Dermis microvascular lymphatic vessel endothelial cell (primary cell): ENCODE data around the gene LMNTD2. TPM values are rescaled to one million over a fixed set of nuclear protein-coding genes. Genes with fewer than 3 reads are reported as not detected.
"Not testable (repeated sequence)": the region's sequence is repeated elsewhere in the genome, so short reads cannot be mapped to it uniquely, and the experiment has no call there.

Experiments used
- DNase-seq, 2 donors: peaks; one replicate each; pipeline versions ENCODE4 v3.0.0 to v3.0.0-alpha.2; 2010; ENCODE audit warnings: low read depth in 2 of 2
- total RNA-seq: library from RNA; depleted of rRNA; stranded (reverse); fragments of >200 nt; gene quantifications from 2 replicates; pipeline ENCODE4 v1.2.1, GENCODE V29; 2014

LMNTD2 gene
- total RNA-seq, 1 donor from 2014 or later = 0.90 TPM

DNA sequence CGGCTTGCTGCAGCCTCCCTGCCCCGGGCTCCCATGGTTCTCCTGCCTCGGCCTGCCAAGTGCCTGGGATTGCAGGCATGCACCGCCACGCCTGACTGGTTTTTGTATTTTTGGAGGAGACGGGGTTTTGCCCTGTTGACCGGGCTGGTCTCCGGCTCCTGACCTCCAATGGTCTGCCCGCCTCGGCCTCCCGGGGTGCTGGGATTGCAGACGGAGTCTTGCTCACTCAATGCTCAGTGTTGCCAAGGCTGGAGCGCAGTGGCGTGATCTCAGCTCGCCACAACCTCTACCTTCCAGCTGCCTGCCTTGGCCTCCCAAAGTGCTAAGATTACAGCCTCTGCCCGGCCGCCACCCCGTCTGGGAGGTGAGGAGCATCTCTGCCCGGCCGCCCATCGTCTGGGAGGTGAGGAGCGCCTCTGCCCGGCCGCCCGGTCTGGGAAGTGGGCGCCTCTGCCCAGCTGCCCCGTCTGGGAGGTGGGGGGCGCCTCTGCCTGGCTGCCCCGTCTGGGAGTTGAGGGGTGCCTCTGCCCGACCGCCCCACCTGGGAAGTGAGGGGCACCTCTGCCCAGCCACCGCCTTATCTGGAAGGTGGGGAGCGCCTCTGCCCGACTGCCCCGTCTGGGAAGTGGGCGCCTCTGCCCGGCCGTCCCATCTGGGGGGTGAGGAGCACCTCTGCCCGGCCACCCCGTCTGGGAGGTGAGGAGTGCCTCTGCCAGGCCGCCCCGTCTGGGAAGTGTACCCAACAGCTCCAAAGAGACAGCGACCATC, 43.4 kb downstream of the LMNTD2 start:
- not testable (repeated sequence) for DNase-seq

DNA sequence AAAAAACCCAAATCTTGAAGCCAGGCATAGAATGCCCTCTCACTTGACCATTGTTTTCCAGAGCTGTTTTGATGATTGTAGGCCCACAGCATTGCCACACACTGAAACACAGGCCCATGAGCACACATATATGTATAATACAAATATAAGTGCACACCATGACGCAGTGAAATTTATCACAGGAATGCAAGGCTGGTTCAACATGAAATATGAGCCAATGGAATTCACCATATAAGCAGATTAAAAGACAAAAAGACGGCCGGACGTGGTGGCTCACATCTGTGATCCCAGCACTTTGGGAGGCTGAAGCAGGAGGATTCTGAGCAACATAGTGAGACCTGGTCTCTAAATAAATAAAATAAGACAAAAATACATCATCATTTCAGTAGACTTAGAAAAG, 44.1 kb downstream of the LMNTD2 start:
- DNase-seq = no peak

DNA sequence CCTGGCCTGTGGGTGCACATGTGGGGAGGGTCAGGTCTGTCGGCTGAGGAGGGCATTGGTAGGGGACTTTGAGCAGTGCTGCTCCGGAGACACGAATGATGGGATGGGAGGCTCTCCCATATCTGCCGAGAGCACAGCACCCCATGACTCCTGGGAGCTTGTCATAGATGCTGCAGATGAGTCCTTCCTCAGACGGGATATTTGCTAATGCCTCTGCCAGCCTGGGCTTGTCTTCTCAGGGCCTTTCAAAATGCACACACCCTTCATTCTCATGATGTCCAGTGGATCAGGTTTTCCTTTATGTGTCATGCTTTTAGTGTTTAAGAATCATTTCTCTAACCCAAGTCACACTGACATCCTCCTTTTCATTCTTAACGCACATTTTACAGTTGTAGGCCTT, 45.4 kb downstream of the LMNTD2 start:
- DNase-seq = no peak

DNA sequence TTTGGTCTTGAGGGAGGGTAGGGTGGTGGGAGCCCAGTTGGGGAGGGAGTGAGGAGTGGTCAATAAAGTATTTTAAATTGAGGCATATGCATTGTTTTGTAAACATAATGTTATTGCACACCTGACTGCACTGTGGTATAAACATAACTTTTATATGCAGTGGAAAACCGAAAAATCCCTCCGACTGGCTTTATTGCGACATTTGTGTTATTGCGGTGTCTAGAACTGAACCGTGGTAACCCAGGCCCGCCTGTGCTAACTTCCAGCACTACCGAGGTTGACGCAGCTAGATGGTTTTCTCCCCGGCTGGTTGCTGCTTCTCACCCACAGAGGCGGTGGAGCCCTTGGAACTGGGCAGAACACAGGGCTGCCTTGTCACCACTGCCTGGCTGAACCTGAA, 45.9 kb downstream of the LMNTD2 start:
- DNase-seq = no peak

DNA sequence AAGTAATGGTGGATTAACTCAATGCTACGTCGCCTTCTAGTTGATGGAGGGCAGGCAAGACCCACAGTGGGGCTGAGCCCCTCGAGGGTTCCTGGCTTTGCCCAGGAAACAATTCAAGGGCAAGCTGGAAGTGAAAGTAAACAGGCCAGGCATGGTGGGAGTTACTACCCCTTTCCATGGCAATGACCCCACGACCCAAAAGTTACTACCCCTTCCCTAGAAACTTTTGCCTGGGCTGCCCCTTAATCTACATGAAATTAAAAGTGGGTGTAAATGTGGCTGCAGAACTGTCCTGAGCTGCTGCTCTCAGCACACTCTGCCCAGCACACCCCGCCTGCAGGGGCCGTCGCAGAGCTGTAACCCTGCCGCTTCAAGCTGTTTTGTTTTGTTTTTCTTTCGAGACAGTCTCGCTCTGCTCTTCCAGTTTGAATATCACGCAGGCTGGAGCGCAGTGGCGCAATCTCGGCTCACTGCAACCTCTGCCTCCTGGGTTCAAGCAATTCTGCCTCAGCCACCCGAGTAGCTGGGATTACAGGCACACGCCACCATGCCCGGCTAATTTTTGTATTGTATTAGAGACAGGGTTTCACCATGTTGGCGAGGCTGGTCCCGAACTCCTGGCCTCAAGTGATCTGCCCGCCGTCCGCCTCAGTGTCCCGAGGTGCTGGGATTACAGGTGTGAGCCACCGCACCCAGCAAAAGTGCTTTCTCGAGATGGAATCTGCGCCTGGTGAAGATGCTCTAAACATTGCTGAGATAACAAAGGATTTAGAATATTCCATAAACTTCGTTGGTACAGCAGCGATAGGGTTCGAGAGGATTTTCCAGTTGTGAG, 47.6 kb downstream of the LMNTD2 start:
- no peak for DNase-seq

DNA sequence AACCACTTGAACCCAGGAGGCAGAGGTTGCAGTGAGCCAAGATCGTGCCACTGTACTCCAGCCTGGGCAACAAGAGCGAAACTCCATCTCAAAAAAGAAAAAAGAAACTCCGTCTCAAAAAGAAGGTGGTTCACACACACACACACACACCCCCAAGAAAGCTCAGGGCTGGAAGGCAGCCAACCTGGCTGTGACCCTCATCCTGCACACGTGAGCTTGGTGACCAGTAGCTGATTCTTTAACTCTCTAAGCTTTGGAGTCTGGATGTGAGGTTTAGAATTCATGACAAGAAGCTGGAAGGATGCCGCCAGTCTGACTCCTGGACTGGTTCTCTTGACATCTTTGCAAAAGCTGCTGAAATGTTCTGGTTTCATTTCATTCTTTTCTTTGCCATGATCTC, 51.6 kb downstream of the LMNTD2 start:
- DNase-seq = no peak

DNA sequence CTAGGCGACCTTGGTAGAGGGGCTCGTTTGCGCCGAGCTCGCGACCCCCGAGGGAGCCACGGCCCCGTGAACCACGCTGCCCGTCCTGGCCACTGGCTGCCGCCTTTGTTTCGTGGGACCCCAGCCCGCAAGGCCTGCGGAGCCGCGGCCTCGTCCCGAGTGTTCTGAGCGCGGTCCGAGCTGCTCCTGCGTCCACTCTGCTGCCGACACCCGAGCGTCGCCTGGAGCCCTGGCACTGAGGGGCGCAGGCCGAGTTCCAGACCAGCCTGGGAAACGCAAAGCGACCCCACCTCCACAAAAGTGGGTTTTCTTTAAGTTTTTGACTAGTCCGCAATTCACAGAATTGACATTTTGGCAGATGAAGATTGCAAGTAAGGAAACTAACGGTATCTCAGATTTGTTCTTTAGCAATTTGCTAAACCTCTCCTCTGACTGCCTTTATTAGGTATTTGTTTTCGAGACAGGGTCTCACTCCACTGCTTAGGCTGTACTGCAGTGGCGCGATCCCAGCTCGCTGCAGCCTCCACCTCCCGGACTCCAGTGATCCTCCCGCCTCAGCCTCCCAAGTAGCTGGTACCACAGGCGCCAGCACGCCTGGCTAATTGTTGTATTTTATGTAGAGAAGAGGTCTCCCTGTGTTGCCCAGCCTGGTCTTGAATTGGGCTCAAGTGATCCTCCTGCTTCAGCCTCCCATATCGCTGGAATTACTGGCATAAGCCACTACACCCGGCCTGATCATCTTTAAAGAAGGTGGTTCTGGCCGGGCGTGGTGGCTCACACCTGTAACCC, 52.6 kb downstream of the LMNTD2 start:
- no peak for DNase-seq

DNA sequence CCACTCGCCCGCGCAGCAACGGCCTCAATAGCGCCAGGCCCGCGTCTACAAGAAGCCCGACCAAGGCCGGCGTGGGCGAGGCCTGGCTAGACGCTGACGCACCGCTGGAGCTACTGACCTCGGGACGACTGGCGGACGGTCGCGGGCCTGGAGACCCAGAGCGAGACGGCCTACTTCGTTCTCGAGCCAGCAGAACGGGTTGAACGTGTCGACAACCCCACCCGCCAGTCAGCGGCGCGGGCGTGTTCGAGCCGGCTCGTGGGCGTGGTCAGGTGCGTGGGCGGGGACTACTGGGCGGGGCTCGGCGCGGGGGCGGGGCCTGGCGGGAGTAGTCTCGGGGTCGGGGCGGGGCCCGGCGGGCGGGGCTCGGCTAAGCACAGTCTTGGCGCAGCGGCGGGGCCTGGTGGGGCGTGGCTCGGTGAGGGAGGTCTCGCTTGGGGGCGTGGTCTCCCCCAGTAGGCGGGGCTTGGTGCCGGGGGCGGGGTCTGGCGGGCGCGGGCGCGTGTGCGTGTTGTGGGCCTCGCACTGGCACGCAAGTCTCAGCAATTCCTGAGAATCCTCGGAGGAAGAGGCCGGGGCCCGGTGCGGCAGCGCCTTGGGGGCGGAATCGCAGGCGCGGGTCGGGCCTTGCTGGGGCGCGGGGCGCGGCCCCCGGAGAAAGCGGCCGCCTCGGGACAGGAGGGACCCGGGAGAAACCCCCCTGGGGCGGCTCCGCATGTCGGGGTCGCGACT, 53.4 kb downstream of the LMNTD2 start, which contains the start of gene RNH1:
TSS of gene RNH1 (minus strand) at position 248 of the 732 bp plus-strand sequence. CDS start 5,080 bp downstream, outside the sequence.
- DNase-seq = peak; percentile 81 to 96

DNA sequence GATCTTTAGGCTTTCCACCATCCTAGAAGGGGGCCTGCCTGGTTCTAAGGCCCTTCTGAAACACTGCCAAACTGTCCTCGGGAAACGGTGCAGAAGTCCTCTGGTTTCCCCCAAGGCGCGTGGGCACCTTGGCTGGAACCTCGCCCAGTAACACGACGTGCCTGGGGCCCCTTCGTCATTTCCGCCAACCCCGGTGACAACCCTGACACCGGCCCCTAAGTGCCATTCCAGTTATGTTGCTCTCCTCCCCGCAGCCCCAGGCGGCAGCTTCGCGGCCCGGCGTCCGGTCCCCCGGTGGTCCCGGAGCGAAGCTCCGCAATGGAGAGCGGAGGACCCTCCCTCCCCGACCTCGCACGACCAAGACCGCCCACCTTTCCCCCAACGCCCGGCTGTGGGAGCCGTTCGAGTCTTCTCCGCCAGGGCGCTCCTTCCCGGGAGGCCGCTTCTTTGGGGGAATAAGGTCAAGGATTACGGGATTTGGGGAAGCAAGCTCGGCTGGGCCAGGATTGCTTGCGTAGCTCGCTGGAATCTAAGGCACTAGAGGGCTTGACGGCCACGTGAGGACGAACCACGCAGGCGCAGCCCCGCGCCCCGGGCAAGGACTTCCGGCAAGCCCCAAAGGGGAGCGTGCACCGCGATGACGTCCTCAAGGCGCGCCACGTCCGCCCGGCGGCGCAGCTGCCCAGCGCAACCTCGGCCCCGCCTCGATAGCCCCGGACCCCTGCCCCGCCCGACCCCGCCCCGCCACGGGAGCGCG, 54.1 kb downstream of the LMNTD2 start:
- DNase-seq = peak; percentile 95 to 98

DNA sequence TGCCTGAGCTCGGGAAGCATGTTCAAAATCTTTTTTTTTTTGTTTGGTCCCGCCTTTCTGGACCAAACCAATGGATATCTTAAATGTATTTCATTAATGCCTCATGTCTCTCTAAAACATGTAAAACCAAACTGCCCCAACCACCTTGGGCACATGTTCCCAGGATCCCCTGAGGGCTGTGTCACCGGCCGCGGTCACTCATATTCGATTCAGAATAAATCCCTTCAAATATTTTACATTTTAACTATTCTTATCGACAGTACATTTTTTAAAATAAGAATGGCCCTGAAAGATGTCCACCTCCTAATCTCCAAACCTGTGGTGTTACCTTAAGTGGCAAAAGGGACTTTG, 55.6 kb downstream of the LMNTD2 start:
- no peak for DNase-seq

Other genes with a start within 250 kb of the LMNTD2 start
- gene IFITM1, start 246.7 kb downstream of the LMNTD2 start, total RNA-seq = 1.0 and 1.1 TPM in 2 replicates
- 30.9 and 86.0 TPM in 2 replicates for gene IFITM3, start 239.9 kb downstream of the LMNTD2 start, total RNA-seq
- gene B4GALNT4, start 191.2 kb downstream of the LMNTD2 start, total RNA-seq = 0.51 and 0.89 TPM in 2 replicates
- gene PKP3, start 166.5 kb downstream of the LMNTD2 start, total RNA-seq = 0.38 and 0.39 TPM in 2 replicates
- 33.6 and 44.0 TPM in 2 replicates for gene SIGIRR, start 145.7 kb downstream of the LMNTD2 start, total RNA-seq
- gene ANO9, start 118.7 kb downstream of the LMNTD2 start, total RNA-seq = 1.4 and 2.7 TPM in 2 replicates
- gene PTDSS2, start 110.5 kb downstream of the LMNTD2 start, total RNA-seq = 19.4 and 40.2 TPM in 2 replicates
- 210 and 302 TPM in 2 replicates for gene RNH1, start 53.5 kb downstream of the LMNTD2 start, total RNA-seq
- gene HRAS, start 25.2 kb downstream of the LMNTD2 start, total RNA-seq = 43.7 and 50.6 TPM in 2 replicates
- gene LRRC56, start 23.2 kb downstream of the LMNTD2 start, total RNA-seq = 0.26 and 0.51 TPM in 2 replicates
- gene RASSF7, start 232 bp upstream of the LMNTD2 start, total RNA-seq = 13.9 and 17.4 TPM in 2 replicates
- 16.8 and 23.8 TPM in 2 replicates for gene PHRF1, start 15.7 kb upstream of the LMNTD2 start, total RNA-seq
- 6.7 and 16.2 TPM in 2 replicates for gene IRF7, start 55.2 kb upstream of the LMNTD2 start, total RNA-seq
- not detected in 2 replicates for gene CDHR5, start 64.2 kb upstream of the LMNTD2 start, total RNA-seq
- not detected in 2 replicates for gene SCT, start 66.4 kb upstream of the LMNTD2 start, total RNA-seq
- under 0.01 TPM in 1 of 2 replicates, not detected in the other for gene DRD4, start 76.5 kb upstream of the LMNTD2 start, total RNA-seq
- gene DEAF1, start 134.5 kb upstream of the LMNTD2 start, total RNA-seq = 30.9 and 37.6 TPM in 2 replicates
- 7.6 and 15.3 TPM in 2 replicates for gene TMEM80, start 135.1 kb upstream of the LMNTD2 start, total RNA-seq
- gene EPS8L2, start 145.5 kb upstream of the LMNTD2 start, total RNA-seq = 2.7 and 3.0 TPM in 2 replicates
- 112 and 113 TPM in 2 replicates for gene TALDO1, start 186.7 kb upstream of the LMNTD2 start, total RNA-seq
- 19.3 and 32.4 TPM in 2 replicates for gene GATD1, start 216.7 kb upstream of the LMNTD2 start, total RNA-seq
- under 0.01 and 0.13 TPM in 2 replicates for gene CEND1, start 229.4 kb upstream of the LMNTD2 start, total RNA-seq
- gene SLC25A22, start 237.5 kb upstream of the LMNTD2 start, total RNA-seq = 4.0 and 7.7 TPM in 2 replicates
- 4.5 and 4.9 TPM in 2 replicates for gene PIDD1, start 244.5 kb upstream of the LMNTD2 start, total RNA-seq
- gene RPLP2, start 249.2 kb upstream of the LMNTD2 start, total RNA-seq = 253 and 338 TPM in 2 replicates